HG03565 (cell line): ENCODE measurements around the gene CTNNBL1.

Experiments
- ATAC-seq: cut with Tn5 transposase; IDR thresholded peaks from one replicate; pipeline ENCODE4 v1.9.1; 2021; ENCODE audit warnings: mild to moderate bottlenecking, moderate library complexity; ENCODE audit not compliant: unreplicated experiment

Gene CTNNBL1

GRCh38 chr20:37895166-37895565 lies 201.3 kb downstream of the CTNNBL1 start:
- ATAC-seq: no peak

GRCh38 chr20:37896932-37897548 lies 203.2 kb downstream of the CTNNBL1 start:
- ATAC-seq: no peak

GRCh38 chr20:37898233-37899104 lies 204.6 kb downstream of the CTNNBL1 start:
- ATAC-seq: no peak

GRCh38 chr20:37899105-37900045 lies 205.5 kb downstream of the CTNNBL1 start:
- ATAC-seq: no peak

- no peak for ATAC-seq
These were observed 207.4 kb downstream of the CTNNBL1 start for GRCh38 chr20:37901240-37901639.

- no peak for ATAC-seq
These were observed 208.0 kb downstream of the CTNNBL1 start for GRCh38 chr20:37901654-37902503.

GRCh38 chr20:37902504-37903313 lies 208.9 kb downstream of the CTNNBL1 start, which contains the start of gene VSTM2L:
Gene VSTM2L, plus strand, starts transcription at chr20:37903127. Its CDS starts 224 bp downstream, at chr20:37903351.
- ATAC-seq: no peak

GRCh38 chr20:37903317-37904007 lies 209.6 kb downstream of the CTNNBL1 start:
- ATAC-seq: no peak

- ATAC-seq: no peak
These were observed 210.3 kb downstream of the CTNNBL1 start for GRCh38 chr20:37904008-37904642.

- ATAC-seq: no peak
These were observed 211.1 kb downstream of the CTNNBL1 start for GRCh38 chr20:37904845-37905373.

- no peak for ATAC-seq
These were observed 212.1 kb downstream of the CTNNBL1 start for GRCh38 chr20:37905671-37906613.

GRCh38 chr20:37907330-37907676 lies 213.5 kb downstream of the CTNNBL1 start:
- ATAC-seq: no peak

GRCh38 chr20:37907677-37908401 lies 214.0 kb downstream of the CTNNBL1 start:
- ATAC-seq: no peak

GRCh38 chr20:37911261-37911660 lies 217.4 kb downstream of the CTNNBL1 start:
- ATAC-seq: no peak

GRCh38 chr20:37911838-37912281 lies 218.0 kb downstream of the CTNNBL1 start:
- no peak for ATAC-seq

- ATAC-seq: no peak
These were observed 219.0 kb downstream of the CTNNBL1 start for GRCh38 chr20:37912874-37913273.
